GM19351 (cell line): ENCODE measurements around the gene STMN1.
"Not testable (repeated sequence)": the region's sequence is repeated elsewhere in the genome, so short reads cannot be mapped to it uniquely, and the experiment has no call there.

ENCODE experiments used
- ATAC-seq: cut with Tn5 transposase; IDR thresholded peaks from one replicate; pipeline ENCODE4 v1.9.1; 2021; ENCODE audit warnings: mild to moderate bottlenecking, moderate library complexity; ENCODE audit not compliant: unreplicated experiment

STMN1 gene

GRCh38 chr1:25905680-25906643, at the start of gene STMN1:
Gene STMN1 (minus strand): TSS chr1:25906419. CDS start chr1:25904676, 1,743 bp downstream.
- ATAC-seq: peak; percentile 65

GRCh38 chr1:25955553-25955952, 49.3 kb upstream of the STMN1 start:
- no peak for ATAC-seq

GRCh38 chr1:25954282-25954938, 48.2 kb upstream of the STMN1 start:
- no peak for ATAC-seq

- ATAC-seq: no peak
Measured at GRCh38 chr1:25952841-25953401, 46.7 kb upstream of the STMN1 start.

GRCh38 chr1:25948641-25949040, 42.4 kb upstream of the STMN1 start:
- ATAC-seq: no peak

- ATAC-seq: no peak
Measured at GRCh38 chr1:25947027-25947426, 40.8 kb upstream of the STMN1 start.

- ATAC-seq: no peak
Measured at GRCh38 chr1:25945761-25946160, 39.5 kb upstream of the STMN1 start.

- no peak for ATAC-seq
Measured at GRCh38 chr1:25944986-25945385, 38.8 kb upstream of the STMN1 start.

- not testable (repeated sequence) for ATAC-seq
Measured at GRCh38 chr1:25943511-25943910, 37.3 kb upstream of the STMN1 start.

GRCh38 chr1:25936947-25937346, 30.7 kb upstream of the STMN1 start:
- ATAC-seq: no peak

- ATAC-seq: no peak
Measured at GRCh38 chr1:25933479-25934365, 27.5 kb upstream of the STMN1 start.

GRCh38 chr1:25932811-25933400, 26.7 kb upstream of the STMN1 start:
- ATAC-seq: not testable (repeated sequence)

GRCh38 chr1:25932321-25932720, 26.1 kb upstream of the STMN1 start:
- no peak for ATAC-seq

GRCh38 chr1:25929016-25929415, 22.8 kb upstream of the STMN1 start:
- ATAC-seq: no peak

GRCh38 chr1:25927521-25928265, 21.5 kb upstream of the STMN1 start:
- no peak for ATAC-seq

GRCh38 chr1:25926731-25927496, 20.7 kb upstream of the STMN1 start:
- no peak for ATAC-seq

- no peak for ATAC-seq
Measured at GRCh38 chr1:25924454-25924853, 18.2 kb upstream of the STMN1 start.

GRCh38 chr1:25922971-25923552, 16.8 kb upstream of the STMN1 start:
- no peak for ATAC-seq
